Measurements from ENCODE around the gene JMJD7.

JMJD7 gene

DNA sequence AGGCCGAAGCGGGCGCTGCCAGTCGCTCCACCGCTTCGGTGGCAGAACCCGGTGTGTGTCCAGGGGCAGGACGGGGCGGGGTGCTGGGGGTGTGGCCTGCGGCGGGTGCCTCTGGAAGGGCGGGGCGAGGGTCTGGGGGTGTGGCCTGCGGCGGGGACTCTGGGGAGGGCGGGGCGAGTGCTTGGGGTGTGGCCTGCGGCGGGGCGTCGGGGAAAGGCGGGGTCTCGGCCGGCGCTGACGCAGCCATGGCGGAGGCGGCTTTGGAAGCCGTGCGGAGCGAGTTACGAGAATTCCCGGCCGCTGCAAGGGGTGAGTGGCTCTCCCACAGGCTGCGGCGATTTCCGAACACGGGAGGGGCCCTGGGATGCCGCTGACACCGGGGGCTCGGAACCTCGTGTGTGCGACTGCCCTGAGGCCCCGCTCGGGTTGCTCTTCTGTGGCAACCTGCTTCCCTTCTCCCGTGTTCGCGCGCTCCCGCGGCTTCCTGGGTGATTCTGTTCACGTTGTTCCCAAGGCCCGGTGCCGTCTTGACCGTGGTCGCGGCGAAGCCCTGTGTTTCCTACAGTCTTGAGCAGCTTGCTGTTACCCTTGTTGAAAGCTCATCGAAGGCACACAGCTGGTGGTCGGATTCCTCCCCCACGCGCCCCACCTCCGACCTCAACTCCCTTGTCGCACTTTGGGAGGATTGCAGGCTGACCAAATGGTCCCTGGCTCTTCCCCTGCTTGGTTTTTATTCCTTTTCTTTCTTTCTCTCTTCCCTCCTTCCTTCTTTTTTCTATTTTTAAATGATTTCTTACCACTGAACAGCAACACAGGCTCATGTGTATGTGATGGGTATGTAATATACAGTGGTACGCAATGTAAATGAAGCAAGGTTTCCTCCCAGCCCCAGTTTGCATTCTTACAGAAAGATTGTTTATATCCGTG, at the start of gene JMJD7:
JMJD7 (plus strand) TSS at position 213 of the 927 bp plus-strand sequence; CDS start at position 246, 33 bp downstream.
- peak; percentile 96 for DNase-seq (ENCODE audit: low read depth)

DNA sequence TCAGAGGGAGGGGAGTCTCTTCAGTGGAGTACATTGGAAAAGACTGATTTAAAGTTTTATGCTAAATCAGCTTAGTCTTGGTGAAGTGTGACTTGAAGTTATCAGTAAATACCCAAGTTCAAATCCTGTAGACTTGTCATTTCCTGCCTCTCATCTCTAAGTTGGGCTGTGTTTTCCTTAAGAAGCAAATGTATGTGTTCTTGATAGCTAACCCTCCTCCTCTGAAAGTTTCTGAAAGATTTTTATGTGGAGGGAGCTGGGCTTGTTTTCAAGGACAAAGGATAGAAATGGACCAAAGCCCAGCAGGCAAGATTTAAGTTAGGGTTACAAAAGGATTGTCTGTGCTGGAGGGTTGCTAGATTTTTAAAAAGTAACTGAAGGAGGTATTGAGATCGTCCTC, 49.4 kb upstream of the JMJD7 start:
- no peak for DNase-seq (ENCODE audit: low read depth)

DNA sequence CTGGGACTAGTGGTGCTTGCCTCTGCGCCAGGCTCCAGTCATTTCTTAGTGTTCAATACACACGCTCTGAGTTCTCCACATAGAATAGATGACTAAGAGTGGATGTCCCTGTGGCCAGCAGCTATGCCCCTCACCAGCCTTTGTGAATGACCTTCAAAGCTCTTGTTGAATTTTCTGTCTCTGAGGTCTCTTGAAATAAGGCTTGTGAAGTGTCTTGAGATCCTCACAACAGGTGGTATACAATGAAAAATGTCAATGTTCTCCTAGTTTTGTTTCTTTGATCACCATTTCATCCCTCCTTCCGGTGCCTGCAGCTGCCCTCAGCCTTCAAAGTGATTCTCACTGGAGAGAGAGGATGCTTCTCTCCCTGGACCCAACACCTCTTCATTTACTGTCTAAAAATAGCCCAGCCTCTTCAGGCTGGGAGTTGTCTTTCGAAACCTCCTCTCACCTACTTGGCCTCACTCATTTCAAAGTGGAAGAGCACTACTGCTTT, 48.2 kb upstream of the JMJD7 start:
- no peak for DNase-seq (ENCODE audit: low read depth)

DNA sequence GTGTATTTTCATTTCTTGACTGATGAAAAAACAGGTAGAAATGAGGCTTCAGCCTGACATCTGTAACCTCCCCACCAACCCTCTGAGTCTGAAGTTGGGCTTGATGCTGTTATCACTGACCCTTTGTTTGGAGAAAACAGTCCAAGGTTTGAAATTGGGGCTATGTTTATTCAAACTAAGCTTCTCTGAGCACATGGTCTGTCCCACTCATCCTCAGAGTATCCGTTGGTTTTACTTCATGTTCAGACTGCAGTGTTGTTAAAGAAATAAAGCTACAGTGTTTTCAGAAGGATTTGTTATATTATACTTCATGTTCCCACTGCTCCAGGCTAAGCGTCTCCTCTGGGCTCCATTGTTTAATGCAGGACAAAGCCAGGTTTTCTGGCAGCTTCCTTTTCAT, 47.6 kb upstream of the JMJD7 start:
- no peak for DNase-seq (ENCODE audit: low read depth)

DNA sequence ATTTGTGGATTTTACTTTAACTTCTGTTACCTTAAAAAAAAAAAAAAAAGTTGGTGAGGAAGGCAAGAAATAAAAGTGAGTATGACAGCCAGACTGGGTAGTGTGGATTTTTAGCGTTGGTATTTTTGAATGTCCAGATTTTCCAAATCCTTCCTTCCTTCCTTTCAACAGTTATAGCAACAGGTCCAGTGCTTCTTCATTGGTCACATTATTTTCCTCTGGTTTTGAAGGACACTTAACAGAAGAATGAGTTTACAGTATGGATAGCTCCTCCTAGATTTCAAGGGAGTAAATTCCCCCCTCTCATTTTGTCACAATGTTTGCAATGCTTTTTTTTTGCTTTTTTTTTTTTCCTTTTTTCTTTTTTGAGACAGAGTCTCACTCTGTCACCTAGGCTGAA, 47.2 kb upstream of the JMJD7 start:
- DNase-seq (ENCODE audit: low read depth), result no peak

DNA sequence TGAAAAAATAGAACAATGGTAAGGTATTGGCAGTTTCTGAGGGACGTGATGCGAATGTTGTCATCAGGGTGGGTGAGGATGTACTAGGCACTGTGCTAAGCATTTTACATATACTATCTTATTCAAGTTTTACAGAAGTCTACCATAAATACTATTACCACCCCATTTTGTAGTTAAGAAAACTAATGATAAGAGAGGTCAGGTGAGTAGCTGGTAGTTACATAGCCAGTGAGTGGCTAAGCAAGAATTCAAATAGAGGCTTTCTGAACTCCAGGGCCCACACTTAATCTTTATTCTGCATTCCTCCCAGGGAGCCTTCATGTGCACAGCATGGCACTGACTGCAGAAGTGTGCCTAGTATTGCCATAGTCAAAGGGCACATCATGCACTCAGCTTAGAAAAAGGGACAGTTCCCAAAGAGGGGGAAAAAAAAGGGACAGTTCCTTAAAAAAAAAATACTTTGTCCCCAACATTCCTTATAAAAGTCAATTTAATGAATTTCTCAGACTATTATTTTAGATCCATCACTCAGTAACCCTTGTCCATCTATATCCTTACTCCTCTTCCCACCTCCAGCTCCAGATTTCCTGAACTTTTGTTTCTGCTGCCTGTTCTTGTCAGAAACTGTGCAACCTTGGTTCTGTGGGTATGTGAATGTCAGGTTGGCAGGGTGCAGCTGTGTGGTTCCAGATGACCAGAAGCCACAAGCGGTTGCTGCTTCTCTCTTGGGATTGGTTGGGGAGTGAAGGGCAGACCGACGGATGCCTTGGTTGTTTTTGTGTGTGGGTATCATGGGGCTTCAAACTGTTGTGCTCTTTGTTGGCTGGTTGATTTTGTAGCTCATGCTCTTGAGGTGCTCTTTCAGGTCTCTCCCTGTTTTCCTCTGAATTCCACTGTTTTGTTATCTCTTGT, 45.3 kb upstream of the JMJD7 start:
- no peak for DNase-seq (ENCODE audit: low read depth)

DNA sequence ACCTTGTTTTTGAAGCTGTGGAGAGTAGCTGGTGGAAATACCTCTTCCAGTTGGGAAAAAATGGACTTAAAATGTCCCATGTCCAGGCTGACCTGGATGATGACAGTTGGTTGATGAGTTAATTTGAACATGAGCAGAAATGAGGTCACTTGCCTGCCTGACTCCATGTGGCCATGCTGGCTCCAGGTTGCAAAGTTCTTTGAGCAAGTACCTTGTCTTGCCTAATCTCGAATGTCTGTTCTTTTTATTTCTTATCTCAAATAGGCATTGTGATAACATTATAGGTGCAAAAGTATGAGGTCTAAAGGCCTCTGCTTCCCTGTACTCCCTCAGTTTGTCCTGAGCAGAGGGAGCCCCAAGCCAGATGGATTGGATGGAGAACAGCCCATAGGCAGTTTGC, 44.6 kb upstream of the JMJD7 start:
- no peak for DNase-seq (ENCODE audit: low read depth)

DNA sequence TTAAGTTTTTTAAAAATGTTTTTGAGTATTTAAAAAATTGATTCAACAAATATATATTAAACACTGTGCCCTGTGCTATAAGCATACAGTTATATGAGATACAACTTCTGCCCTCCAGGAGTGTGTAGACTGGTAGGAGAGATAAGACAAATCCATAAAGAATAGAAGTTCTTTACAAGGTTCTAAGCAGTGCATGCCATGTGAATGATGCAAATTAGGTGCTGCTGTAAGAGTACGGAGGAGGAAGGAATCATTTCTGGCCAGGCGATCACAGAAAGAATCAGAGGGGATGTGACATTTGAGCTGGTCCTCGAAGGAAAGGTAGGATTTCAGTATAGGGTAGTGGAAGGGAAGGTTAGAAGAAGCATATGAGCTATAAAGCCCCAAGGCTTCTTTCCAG, 39.6 kb upstream of the JMJD7 start:
- DNase-seq (ENCODE audit: low read depth), result no peak

DNA sequence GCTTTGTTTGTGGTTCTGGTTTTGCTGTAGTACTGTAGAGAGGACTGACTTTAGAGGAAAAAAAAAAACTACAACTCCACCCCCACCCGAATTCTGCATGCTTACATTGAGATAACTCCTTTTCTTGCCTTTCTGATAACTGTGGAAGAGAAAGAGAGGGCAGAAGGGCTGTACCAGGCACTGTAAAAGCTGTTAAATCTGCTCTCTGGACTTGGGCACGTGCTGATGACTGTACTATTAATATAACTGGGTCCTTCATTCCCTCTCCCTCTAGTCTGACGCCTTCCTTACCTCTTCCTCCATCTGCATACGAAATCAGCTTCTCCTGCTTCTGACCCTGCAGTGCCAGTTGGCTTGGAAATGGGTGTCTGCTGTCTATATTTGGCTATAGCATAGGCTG, 38.7 kb upstream of the JMJD7 start:
- no peak for DNase-seq (ENCODE audit: low read depth)

DNA sequence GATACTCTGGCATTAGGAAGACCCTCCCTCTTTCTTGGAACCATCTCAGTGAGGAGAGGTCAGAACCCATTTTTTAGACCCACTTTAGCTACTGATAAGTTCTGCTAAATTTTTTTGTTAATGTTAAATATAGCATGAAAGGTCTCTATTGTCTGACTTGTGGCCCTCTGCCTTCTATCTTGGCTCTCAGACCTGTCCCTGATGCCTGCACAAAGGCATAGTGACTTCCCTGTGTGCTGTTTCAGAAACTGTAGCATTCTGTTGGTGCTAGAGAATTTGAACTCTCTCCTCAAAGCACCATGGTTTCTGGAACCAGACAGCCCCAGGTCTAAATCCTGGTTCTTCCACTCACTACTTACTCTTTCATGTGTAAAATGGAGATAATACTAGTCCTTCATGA, 38.2 kb upstream of the JMJD7 start:
- DNase-seq (ENCODE audit: low read depth), result no peak

DNA sequence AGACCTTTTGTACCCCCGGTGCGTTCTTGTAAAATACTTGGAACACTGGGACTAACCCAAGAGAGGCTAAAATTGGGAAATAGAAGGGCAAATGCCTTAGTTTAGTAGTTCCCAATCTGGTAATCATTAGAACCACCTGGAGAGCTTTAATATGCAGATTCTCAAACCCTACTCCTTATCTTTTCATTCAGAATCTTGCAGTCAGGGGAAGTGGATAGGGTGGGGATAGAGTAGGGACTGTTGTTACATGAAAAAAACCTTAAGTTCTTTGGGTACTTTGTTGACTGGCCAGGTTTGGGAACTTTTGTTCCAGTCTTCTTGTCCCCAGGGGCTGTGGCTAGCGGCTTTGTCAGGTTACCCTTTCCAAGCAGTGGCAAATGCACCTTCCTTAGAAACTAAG, 37.7 kb upstream of the JMJD7 start:
- no peak for DNase-seq (ENCODE audit: low read depth)

DNA sequence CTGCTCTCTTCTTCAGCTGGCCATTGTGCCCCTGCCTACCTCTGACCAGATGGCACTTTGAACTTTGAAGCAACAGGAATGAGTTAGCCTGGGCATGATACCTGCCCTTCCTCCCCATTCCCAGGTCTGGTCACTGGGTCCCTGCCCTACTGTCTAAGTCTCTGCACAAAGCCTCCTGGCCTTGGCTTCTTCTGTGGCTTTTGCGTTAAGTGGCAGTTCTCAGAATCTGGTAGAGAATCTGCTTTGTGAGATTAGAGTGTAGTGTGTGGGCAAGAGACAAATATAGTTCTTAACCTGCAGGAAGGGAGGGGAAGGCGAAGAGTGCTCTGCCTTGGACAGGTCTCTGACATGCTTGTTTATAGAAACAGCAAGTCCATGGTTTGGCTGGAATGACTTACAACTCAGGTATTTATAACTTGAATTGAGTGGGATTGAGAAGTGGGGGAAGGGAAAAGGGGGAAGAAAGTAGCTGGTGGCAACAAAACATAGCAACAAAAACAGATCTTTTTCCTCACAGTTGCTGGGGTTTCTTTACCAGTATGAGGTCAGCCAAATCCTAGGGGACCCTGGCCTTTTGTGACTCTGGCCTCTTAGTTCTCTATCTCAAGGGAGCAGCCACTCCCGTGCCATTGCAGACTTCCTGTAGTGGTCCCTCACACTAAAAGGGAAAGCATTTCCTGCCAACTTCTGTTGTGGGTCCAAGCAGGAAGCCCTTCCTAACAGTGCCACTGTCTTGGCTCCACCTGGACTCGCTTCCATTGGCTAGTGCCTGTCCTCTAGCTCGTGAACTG, 36.9 kb upstream of the JMJD7 start:
- no peak for DNase-seq (ENCODE audit: low read depth)

DNA sequence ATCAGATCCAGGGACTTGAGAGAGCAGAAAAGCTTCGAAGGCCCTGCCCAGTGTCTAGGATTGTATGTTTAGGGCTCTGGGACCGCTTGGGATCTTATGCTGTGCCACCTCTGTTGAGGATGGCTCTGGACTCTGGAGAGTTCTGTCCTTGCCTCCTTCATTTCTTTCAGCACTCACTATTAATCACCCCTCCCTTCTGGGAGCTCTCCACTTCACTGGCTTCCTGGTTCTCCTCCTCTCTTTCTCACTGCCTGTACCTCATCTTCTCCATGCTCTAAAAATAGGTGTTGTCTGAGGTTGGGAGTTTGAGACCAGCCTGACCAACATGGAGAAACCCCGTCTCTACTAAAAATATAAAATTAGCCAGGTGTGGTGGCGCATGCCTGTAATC, 36.4 kb upstream of the JMJD7 start:
- no peak for DNase-seq (ENCODE audit: low read depth)

DNA sequence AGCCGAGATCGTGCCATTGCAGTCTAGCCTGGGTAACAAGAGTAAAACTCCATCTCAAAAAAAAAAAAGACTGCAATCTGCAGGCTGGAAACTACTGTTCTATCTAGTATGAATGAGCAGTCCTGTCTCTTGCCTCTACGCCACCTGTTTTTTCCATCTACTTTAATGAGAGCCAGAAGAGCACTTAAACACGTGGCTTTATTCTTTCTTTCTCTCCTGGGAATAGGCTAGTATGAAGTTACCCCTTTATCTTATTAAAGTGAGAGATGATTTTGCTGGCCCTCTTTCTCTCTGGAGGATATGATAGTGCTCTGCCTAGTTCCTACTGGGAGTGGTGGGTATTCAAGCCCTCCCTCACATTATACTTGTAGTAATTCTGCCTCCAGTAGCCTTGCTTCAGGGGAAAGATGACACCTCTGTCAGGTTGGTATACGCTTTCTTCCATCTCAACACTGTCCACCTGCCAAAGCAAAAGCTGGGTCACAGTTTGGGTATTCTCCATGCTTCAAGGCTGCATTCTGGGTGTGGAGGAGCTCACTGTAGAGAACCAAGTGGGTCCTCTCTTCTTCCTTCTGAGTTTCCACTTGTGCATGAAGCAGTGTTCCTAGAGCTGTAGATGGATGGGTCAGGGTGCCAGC, 35.8 kb upstream of the JMJD7 start:
- DNase-seq (ENCODE audit: low read depth), result no peak

DNA sequence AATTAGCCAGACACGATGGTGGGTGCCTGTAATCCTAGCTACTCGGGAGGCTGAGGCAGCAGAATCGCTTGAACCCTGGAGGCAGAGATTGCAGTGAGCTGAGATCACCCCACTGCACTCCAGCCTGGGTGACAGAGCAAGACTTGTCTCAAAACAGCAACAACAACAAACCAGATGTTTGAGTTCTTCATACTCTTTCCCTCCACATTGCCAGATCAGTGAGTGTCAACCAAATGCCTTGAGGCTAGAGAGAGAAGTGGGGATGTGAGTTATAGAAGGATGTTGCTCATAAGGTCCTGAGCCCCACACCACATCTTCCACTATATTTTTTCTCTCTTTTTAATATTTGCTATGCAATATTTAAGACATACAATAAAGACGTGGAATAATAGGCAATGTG, 33.8 kb upstream of the JMJD7 start:
- no peak for DNase-seq (ENCODE audit: low read depth)

DNA sequence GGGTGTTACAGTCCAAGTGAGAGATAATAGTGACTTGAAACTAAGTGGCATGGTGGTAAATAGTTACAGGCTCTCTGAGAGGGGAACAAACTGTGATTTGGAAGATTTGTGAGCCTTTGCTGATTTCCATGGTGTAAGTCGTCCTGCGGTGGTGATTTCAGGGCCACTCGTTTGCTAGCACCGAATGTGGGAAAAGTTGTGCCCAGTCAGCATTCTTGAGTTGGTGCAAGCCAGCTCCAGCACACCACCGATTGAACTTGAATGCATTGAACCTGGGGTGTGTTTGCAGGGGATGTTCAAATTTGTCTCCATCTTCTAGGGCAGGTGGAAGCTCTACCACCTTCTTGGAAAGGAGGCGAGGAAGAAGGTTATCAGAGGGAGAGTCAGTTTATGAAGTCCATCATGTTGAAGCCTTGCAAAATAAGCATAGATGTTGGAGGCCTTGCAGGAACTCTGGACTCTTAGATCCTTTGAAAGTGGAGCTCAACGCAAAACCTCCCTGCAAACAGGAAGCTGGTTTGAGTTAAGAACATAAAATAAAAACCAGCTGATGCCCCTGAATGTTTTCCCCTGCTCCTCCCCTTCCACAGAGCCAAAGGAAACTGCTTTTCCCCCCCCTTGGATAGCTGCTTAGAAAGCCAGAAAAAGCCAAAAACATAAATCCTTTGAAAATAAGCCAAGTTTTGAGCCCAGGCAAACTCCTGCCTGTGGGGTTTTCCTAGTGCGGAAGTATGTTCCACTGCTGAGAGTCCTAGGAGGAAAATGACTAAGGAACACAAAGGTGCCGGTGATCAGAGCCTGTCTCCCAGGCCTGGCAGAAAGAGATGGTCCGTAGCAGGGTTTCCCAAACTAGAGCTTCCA, 31.7 kb upstream of the JMJD7 start:
- no peak for DNase-seq (ENCODE audit: low read depth)

DNA sequence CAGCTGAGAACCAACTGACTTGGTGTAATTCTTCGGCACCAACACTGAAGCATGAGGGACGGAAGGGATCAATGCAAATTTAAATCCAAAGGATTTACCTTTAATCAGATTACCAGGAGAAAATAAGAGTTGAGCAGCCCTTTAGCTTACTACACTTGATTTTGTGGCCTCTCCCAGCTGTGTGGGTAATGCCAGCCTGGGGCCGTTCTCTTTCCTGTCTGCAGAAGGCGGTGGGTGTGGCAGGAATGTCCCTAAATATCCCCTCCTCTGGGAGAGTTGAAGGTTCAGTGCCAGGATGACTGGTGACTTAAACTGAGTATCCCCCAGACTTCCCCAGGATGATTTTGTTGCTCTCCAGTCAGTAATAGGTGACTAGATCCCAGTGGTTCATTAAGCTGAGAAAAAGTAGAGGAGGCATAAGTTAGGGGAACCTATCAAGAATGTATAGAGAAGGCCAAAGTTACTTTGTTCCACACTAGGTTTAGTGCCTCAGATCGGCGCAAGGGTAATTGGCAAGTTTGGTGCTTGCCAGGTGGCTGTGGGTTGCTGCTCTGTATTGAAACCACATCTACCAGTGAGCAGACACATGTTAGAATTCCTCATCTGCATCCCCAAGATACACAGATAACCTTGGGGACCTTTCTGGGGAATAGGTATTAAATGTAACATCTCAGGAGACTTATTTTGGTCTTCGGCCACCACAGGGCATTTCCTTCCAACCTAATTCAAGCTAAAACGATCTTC, 30.5 kb upstream of the JMJD7 start:
- no peak for DNase-seq (ENCODE audit: low read depth)

DNA sequence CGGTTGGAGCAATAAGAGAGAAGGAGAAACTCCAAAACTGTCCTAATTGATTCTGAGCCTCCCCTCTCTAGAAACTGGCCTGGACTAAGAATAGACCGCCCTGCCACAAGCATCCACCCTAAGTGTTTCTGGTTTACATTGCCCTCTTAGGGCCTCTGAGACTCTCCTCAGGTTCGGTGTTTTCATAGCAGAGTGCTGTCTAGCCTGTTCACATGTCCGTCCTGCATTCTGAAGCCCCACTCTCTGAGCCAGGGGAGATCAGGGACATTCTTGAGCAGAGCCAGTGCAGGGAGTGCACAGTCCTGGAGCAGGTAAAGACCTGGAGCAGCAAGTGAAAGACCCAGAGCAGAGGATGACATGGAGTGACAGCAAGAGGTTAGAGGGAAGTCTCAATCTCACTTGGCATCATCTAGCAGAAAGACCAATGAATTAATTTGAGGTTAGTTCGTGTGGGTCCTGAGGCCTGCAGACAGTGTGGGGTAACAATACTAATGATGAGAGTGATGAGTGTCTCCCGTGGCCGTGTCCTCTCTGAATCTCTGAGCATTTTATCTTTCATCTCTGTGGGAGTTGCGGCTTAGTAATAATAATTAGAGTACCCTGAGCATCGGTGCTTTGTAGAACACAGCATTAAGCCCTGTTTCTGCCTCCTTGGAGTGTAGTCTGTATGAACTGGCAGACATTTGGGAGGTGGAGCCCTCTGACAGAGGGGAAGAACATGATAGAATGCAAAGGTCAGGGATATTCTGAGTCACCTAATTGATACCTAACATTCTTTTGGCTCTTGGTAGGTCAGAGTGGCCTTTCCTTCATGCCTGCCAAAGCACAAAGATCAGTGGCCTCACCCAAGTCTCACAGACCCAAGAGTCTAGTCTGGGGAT, 29.0 kb upstream of the JMJD7 start:
- DNase-seq (ENCODE audit: low read depth), result no peak

DNA sequence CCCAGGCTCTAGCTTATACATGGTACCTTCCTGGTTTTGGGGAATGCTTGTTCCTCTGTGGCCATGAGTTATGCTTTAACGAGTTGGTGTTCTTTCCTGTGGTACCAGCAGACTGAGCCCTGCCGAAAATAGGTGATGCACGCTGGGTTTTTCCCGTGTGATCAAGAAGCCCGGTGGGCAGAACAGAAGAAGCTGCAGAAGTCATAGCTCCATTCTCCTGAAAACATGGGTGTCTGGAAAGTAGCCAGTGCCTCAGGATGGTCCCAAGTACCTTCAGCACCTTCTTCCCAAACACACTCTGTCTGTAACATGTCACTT, 28.4 kb upstream of the JMJD7 start:
- no peak for DNase-seq (ENCODE audit: low read depth)

Data from stimulated activated CD8-positive, alpha-beta memory T cell treated with anti-CD3 and anti-CD28 coated beads, Interleukin-7, amount 100 ng/mL, for 24 hours (primary cell).